HFF-Myc (cell line): ENCODE results near the gene PODXL2.

Experiments
- DNase-seq: peaks from one replicate; pipeline ENCODE4 v3.0.0-alpha.2; 2011; ENCODE audit warnings: low read depth; ENCODE audit errors: extremely low read depth
- H3K4me3 ChIP-seq: replicated peaks from 2 replicates; pipeline ENCODE4 v1.5.1; 2011; ENCODE audit warnings: low read depth, mild to moderate bottlenecking, control low read depth, low read length
- CTCF ChIP-seq: IDR thresholded peaks from 2 replicates; pipeline ENCODE4 v1.5.1; 2012; ENCODE audit warnings: mild to moderate bottlenecking, low read depth, low read length, control low read depth; ENCODE audit errors: missing control alignments

PODXL2 gene

GRCh38 chr3:127606086-127606805 is 22.7 kb upstream of the PODXL2 start:
- no peak for TF ChIP-seq CTCF
- no peak overlapping the region for H3K4me3 ChIP-seq
- no peak for DNase-seq

GRCh38 chr3:127606981-127607595 is 21.9 kb upstream of the PODXL2 start:
- no peak overlapping the region for H3K4me3 ChIP-seq

GRCh38 chr3:127607675-127608361 is 21.2 kb upstream of the PODXL2 start:
- no peak for DNase-seq
- TF ChIP-seq CTCF, result no peak
- no peak overlapping the region for H3K4me3 ChIP-seq

More at GRCh38 chr3:127606981-127607595, 21.9 kb upstream of the PODXL2 start:
- no peak for DNase-seq
- TF ChIP-seq CTCF, result no peak

- no peak for DNase-seq
- TF ChIP-seq CTCF, result no peak
- no peak overlapping the region for H3K4me3 ChIP-seq
Measured at GRCh38 chr3:127608362-127608718, 20.6 kb upstream of the PODXL2 start.

- no peak for DNase-seq
- H3K4me3 ChIP-seq, result no peak overlapping the region
- TF ChIP-seq CTCF, result no peak
Measured at GRCh38 chr3:127610105-127610504, 18.9 kb upstream of the PODXL2 start.

- no peak for TF ChIP-seq CTCF
- no peak overlapping the region for H3K4me3 ChIP-seq
- no peak for DNase-seq
Measured at GRCh38 chr3:127611251-127611650, 17.7 kb upstream of the PODXL2 start.
